ENCODE results near the gene BBS2. TPM values are rescaled to one million over a fixed set of nuclear protein-coding genes. Genes with fewer than 3 reads are reported as not detected.

The BBS2 gene
- total and polyA plus RNA-seq, 10 donors: 22.9 to 70.3 (median 50.4) TPM

DNA sequence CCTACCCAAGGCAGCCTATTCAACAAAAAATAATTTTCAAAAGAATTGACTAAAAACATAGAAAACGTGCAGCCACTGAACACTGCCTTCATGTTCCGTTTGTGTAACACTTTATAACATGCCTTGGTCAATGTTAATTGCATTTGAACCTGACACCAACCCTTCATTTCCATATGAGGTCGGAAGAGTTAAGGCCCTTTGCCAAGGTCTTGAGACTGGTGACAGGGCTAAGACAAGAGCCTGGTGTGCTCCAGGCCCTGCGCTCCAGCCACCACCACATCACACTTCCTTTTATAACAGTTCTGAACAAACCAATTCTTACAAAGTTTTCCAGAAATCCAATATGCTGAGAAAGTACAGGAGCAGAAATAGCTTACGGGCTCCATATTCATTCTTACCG lies 4.2 kb downstream of the BBS2 start:
- DNase-seq: no peak
- Histone ChIP-seq H3K27ac (no peak overlapping the region), H3K9me3 (no peaks in the 10 kb centered on the region), H3K27me3 (replicated peaks in 1 of 7) (no peaks in the 10 kb centered on the region), H3K4me3 (no peak overlapping the region), H3K36me3 (peaks cover 0 to 27% (median 5%) of the 10 kb centered on the region in 6 donors), H3K4me1 (peaks cover 17 to 79% (median 43%) of the 10 kb centered on the region in 6 donors)
- TF ChIP-seq, protein P1, sequence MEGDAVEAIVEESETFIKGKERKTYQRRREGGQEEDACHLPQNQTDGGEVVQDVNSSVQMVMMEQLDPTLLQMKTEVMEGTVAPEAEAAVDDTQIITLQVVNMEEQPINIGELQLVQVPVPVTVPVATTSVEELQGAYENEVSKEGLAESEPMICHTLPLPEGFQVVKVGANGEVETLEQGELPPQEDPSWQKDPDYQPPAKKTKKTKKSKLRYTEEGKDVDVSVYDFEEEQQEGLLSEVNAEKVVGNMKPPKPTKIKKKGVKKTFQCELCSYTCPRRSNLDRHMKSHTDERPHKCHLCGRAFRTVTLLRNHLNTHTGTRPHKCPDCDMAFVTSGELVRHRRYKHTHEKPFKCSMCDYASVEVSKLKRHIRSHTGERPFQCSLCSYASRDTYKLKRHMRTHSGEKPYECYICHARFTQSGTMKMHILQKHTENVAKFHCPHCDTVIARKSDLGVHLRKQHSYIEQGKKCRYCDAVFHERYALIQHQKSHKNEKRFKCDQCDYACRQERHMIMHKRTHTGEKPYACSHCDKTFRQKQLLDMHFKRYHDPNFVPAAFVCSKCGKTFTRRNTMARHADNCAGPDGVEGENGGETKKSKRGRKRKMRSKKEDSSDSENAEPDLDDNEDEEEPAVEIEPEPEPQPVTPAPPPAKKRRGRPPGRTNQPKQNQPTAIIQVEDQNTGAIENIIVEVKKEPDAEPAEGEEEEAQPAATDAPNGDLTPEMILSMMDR (IDR thresholded peaks at IDR 0.05 in 8 of 11, conservative IDR thresholded peaks at IDR 0.05 in 3 of 11): no peak
- TF ChIP-seq POLR2A (IDR thresholded peaks at IDR 0.05): no peak
- no peak for TF ChIP-seq POLR2AphosphoS5 (IDR thresholded peaks at IDR 0.05)
- intact Hi-C loops (cut with DNase I; ENCODE audit: low total_unique reads): loop anchor here (5.0 to 10.0 kb wide), 2 partner anchors 89 to 187 kb away; partner anchors contain the start of gene MT2A
- 78 to 92% (median 82%) methylated on average over 6 of the region's 6 CpGs for WGBS, 5 donors

DNA sequence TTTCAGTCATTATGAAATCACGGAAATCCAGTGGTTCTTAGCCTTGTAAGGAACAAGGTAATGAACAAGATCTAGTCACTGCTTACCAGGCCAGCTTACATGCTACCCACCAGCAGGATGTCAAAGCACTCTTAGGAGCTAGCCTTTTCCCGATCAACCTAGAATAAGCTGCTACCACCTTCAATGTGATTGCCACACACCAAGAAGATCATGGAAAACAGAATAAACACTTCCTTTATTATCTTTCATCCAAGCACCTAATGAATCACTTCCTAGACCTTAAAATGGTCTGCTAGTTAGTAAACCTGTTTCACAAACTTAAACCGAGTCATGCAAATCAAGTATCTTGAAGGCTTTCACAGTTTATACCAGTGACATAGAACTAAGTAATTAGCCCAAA lies 5.0 kb downstream of the BBS2 start:
- H3K27ac ChIP-seq: no peak overlapping the region
- peaks cover 13 to 71% (median 35%) of the 10 kb centered on the region in 6 donors for H3K4me1 ChIP-seq
- H3K36me3 ChIP-seq: peaks cover 0 to 35% (median 11%) of the 10 kb centered on the region in 6 donors
- no peak for DNase-seq
- no peaks in the 10 kb centered on the region for H3K27me3 ChIP-seq (replicated peaks in 1 of 7)
- intact Hi-C loops (cut with DNase I; ENCODE audit: low total_unique reads): loop anchor here (5.0 to 10.0 kb wide), 2 partner anchors 90 to 187 kb away; partner anchors contain the start of gene MT2A
- H3K4me3 ChIP-seq: no peak overlapping the region
- TF ChIP-seq POLR2AphosphoS5 (IDR thresholded peaks at IDR 0.05) (no peak), POLR2A (IDR thresholded peaks at IDR 0.05) (no peak)
- TF ChIP-seq, protein P1 (IDR thresholded peaks at IDR 0.05 in 8 of 11, conservative IDR thresholded peaks at IDR 0.05 in 3 of 11): no peak
- H3K9me3 ChIP-seq: no peaks in the 10 kb centered on the region
- WGBS, 5 donors: 79 to 92% (median 91%) methylated on average over 3 of the region's 3 CpGs

DNA sequence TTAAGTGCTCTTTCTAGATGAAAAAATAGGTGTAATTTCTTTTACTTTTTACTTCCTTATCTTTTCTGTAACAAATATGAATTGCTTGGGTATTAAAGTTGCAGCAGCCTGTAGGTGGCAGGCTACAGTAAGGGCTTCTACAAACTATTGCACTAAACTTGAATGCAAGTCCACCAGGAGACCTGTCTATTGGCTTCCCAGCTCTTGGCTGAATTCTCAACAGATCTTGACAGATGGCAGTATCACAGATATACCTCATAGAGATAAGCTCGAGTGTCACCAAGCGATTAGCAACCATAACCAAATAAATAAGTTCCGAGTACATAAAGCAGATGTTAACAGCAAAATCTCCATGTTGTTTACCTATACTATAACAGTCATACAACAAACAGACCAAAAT lies 5.9 kb downstream of the BBS2 start:
- H3K36me3 ChIP-seq: peaks cover 0 to 44% (median 18%) of the 10 kb centered on the region in 6 donors
- H3K27ac ChIP-seq: no peak overlapping the region
- H3K9me3 ChIP-seq: no peaks in the 10 kb centered on the region
- 72 to 78% (median 75%) methylated on average over 3 of the region's 3 CpGs for WGBS, 5 donors
- H3K4me3 ChIP-seq: no peak overlapping the region
- peaks cover 10 to 65% (median 31%) of the 10 kb centered on the region in 6 donors for H3K4me1 ChIP-seq
- H3K27me3 ChIP-seq (replicated peaks in 1 of 7): no peaks in the 10 kb centered on the region
- intact Hi-C loops (cut with DNase I; ENCODE audit: low total_unique reads): loop anchor here (10.0 kb wide), 1 partner anchor 91 kb away; the partner anchor contains the start of gene MT2A
- no peak for DNase-seq
- TF ChIP-seq POLR2AphosphoS5 (IDR thresholded peaks at IDR 0.05) (no peak), POLR2A (IDR thresholded peaks at IDR 0.05) (no peak)
- TF ChIP-seq, protein P1 (IDR thresholded peaks at IDR 0.05 in 8 of 11, conservative IDR thresholded peaks at IDR 0.05 in 3 of 11): peak in 10 of 11 experiments; percentile 28 to 71 (median 62)

DNA sequence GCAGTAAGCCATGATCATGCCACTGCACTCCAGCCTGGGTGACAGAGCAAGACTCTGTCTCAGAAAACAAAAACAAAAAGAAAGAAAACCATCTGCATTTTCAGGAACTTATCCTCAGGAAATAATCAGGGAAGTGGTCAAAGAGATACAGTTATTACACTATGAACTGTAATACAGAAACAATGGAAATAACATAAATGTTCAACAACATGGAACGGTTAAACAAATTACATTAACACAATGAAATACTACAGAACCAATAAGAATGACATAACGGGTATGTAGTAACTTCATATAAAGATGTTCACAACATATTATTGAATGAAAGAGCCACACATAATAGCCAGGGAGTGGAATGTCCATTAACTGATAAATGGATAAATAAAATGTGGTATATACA lies 6.7 kb downstream of the BBS2 start:
- no peak overlapping the region for H3K4me3 ChIP-seq
- no peak for DNase-seq
- H3K9me3 ChIP-seq: no peaks in the 10 kb centered on the region
- no peaks in the 10 kb centered on the region for H3K27me3 ChIP-seq (replicated peaks in 1 of 7)
- intact Hi-C loops (cut with DNase I; ENCODE audit: low total_unique reads): loop anchor here (10.0 kb wide), 1 partner anchor 92 kb away; the partner anchor contains the start of gene MT2A
- WGBS, 5 donors: 55 to 85% (median 74%) methylated on average over 2 of the region's 2 CpGs
- TF ChIP-seq POLR2A (IDR thresholded peaks at IDR 0.05): no peak
- TF ChIP-seq POLR2AphosphoS5 (IDR thresholded peaks at IDR 0.05): no peak
- TF ChIP-seq, protein P1 (IDR thresholded peaks at IDR 0.05 in 8 of 11, conservative IDR thresholded peaks at IDR 0.05 in 3 of 11): no peak
- H3K36me3 ChIP-seq: peaks cover 0 to 52% (median 26%) of the 10 kb centered on the region in 6 donors
- H3K4me1 ChIP-seq: peaks cover 6 to 56% (median 23%) of the 10 kb centered on the region in 6 donors
- H3K27ac ChIP-seq: no peak overlapping the region
